ENCODE results near the gene THRB. TPM values are rescaled to one million over a fixed set of nuclear protein-coding genes. Genes with fewer than 3 reads are reported as not detected.

THRB gene
- total and polyA plus RNA-seq, 11 donors, result 4.8 to 28.5 (median 21.0) TPM

DNA sequence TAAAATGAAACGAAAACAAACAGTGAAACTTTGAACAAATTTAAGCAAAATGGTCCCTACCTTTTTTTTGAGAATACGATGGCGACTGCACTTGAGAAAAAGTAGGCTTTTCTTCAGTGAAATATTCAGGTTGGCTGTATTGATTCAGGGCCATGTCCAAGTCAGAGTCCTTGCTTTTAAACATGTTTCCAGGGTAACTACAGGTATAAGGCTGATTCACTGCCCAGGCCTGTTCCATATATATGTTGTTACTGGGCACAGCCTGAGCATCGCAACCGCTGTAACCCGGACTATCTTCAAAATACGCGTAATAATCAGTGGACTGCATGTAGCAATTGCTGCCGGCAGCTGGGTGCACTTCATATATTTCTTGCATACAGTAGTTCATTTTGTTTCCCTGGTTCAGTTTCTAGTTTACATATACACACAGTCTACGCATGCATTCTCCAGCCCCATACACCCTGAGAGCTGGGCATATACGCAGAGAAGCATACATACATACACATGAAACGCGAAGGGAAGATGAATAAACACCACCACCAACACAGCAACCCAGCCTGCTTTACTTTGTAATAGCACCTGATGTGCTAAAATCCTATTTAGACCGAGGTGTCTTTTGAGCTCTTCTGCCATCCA is 329.6 kb downstream of the THRB start:
- no peak overlapping the region for H3K4me3 ChIP-seq
- H3K4me1 ChIP-seq, result peaks cover 0 to 13% (median 0%) of the 10 kb centered on the region in 12 donors
- no peak overlapping the region for H3K27ac ChIP-seq
- no peaks in the 10 kb centered on the region for H3K9me3 ChIP-seq
- DNase-seq (no peak), ATAC-seq (no peak)
- intact Hi-C loops (cut with DNase I), result no loop called here
- TF ChIP-seq, protein P1, sequence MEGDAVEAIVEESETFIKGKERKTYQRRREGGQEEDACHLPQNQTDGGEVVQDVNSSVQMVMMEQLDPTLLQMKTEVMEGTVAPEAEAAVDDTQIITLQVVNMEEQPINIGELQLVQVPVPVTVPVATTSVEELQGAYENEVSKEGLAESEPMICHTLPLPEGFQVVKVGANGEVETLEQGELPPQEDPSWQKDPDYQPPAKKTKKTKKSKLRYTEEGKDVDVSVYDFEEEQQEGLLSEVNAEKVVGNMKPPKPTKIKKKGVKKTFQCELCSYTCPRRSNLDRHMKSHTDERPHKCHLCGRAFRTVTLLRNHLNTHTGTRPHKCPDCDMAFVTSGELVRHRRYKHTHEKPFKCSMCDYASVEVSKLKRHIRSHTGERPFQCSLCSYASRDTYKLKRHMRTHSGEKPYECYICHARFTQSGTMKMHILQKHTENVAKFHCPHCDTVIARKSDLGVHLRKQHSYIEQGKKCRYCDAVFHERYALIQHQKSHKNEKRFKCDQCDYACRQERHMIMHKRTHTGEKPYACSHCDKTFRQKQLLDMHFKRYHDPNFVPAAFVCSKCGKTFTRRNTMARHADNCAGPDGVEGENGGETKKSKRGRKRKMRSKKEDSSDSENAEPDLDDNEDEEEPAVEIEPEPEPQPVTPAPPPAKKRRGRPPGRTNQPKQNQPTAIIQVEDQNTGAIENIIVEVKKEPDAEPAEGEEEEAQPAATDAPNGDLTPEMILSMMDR (IDR thresholded peaks at IDR 0.05), result no peak
- no peak for TF ChIP-seq POLR2A (IDR thresholded peaks at IDR 0.05)
- H3K27me3 ChIP-seq, result no peaks in the 10 kb centered on the region
- WGBS, 4 donors, result 94 to 96% (median 95%) methylated on average over 14 of the region's 14 CpGs
- no peaks in the 10 kb centered on the region for H3K36me3 ChIP-seq

DNA sequence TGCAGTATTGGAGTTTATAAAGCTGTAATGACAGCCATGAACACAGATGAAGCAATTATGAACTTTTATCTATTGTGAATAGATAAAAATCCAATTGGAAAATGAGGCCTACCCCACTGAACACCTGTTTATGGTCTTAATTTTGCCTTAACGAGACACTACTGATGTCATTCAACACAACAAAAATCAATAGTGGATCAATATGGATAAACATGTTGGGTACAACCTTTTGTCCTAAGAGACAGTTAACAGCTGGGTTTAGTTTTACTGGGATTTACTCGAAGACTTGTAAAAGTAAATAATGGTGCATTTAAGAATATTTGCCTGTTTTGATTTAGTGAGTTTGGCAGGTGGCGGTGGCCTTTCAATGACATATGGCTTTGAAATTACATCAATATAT is 331.7 kb downstream of the THRB start:
- no peak for DNase-seq
- Histone ChIP-seq H3K27me3 (no peaks in the 10 kb centered on the region), H3K9me3 (no peaks in the 10 kb centered on the region), H3K27ac (no peak overlapping the region), H3K36me3 (no peaks in the 10 kb centered on the region), H3K4me3 (no peak overlapping the region), H3K4me1 (peaks cover 0 to 13% (median 0%) of the 10 kb centered on the region in 12 donors)
- intact Hi-C loops (cut with DNase I), result no loop called here
- TF ChIP-seq, protein P1 (IDR thresholded peaks at IDR 0.05), result no peak
- no peak for TF ChIP-seq POLR2A (IDR thresholded peaks at IDR 0.05)
- 89 to 95% (median 93%) methylated on average over 3 of the region's 3 CpGs for WGBS, 4 donors
- no peak for ATAC-seq

DNA sequence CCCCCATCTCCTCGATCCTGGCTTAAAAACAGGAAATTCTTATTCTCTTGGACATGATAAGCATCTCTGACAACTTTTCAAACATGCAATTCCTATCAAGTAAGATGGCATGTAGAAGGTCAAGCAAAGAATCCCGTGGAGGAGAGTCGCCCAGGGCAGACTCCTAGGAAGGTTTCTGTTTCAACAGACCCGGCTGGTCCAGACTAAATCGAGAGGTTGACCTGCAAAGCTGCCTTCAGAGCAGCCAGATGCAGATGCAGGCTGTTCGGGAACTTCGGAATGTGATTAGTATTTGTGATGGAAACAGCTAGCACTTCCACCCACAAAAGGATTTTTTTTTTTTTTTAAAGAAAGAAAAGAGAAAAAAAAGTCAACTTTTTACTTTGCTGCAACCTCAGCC is 332.8 kb downstream of the THRB start:
- WGBS, 4 donors, result 30 to 56% (median 44%) methylated on average over 7 of the region's 7 CpGs
- H3K36me3 ChIP-seq, result no peaks in the 10 kb centered on the region
- no peaks in the 10 kb centered on the region for H3K9me3 ChIP-seq
- intact Hi-C loops (cut with DNase I), result no loop called here
- H3K4me1 ChIP-seq, result peaks cover 0 to 9% (median 0%) of the 10 kb centered on the region in 12 donors
- H3K27ac ChIP-seq, result no peak overlapping the region
- ATAC-seq (no peak), DNase-seq (no peak)
- H3K4me3 ChIP-seq, result peak overlapping the region in 2 of 12 donors; percentile 15 to 19
- no peaks in the 10 kb centered on the region for H3K27me3 ChIP-seq
- TF ChIP-seq, protein P1 (IDR thresholded peaks at IDR 0.05), result no peak
- no peak for TF ChIP-seq POLR2A (IDR thresholded peaks at IDR 0.05)

DNA sequence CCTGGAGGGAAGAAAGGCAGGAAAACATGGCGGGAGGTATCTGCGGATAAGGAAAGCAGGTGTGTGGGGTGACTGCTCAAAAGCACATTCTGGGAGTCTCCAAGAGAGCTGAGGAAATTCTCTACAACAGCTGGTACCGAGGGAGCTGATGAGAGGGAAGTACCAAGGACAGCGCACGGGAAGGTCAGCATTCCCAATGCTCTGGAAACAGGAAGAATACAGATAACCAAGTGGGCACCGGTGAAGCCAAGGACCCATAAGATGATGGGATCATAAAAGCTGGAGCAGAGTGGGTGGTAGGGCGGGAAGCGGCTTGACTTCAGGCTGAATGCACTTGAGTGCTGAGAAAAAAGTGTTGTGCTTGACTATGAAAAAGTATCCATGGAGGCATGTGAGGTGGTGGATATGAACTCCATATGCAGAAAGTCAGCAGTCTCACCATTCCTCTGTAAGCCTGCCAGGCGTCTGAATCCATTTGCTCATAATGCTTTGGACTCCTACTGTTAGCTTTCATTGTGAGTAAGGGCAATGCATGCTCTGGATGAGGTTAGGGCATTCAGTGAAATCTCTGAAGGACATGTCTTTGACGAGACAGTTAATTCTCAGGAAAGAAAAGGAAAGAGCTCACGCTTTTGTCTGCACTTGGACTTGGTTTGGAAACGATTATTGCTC is 334.1 kb downstream of the THRB start:
- no peak for DNase-seq
- intact Hi-C loops (cut with DNase I), result no loop called here
- TF ChIP-seq, protein P1 (IDR thresholded peaks at IDR 0.05), result no peak
- TF ChIP-seq POLR2A (IDR thresholded peaks at IDR 0.05), result no peak
- Histone ChIP-seq H3K9me3 (no peaks in the 10 kb centered on the region), H3K36me3 (no peaks in the 10 kb centered on the region), H3K4me1 (peaks cover 0 to 8% (median 0%) of the 10 kb centered on the region in 12 donors), H3K27me3 (no peaks in the 10 kb centered on the region), H3K27ac (no peak overlapping the region), H3K4me3 (no peak overlapping the region)
- WGBS, 4 donors, result 66 to 73% (median 68%) methylated on average over 12 of the region's 12 CpGs
- ATAC-seq, result no peak

Measured in heart left ventricle (tissue), 16 donors.